Measurements from ENCODE around the gene ACBD7.

- TF ChIP-seq TAF1 (IDR thresholded peaks at IDR 0.05; ENCODE audit: borderline replicate concordance, low read depth, low read length) (no peak), POLR2AphosphoS5 (IDR thresholded peaks at IDR 0.05; ENCODE audit: low read depth, low read length) (no peak), POLR2A (IDR thresholded peaks at IDR 0.05; ENCODE audit: low read depth, low read length) (no peak)
Measured at GRCh38 chr10:15084502-15084922, 4.1 kb downstream of the ACBD7 start.
